ENCODE data around the gene AP2A2. TPM values are rescaled to one million over a fixed set of nuclear protein-coding genes. Genes with fewer than 3 reads are reported as not detected.

AP2A2 gene
- total RNA-seq, 2 experiments from 2014 or later = 36.3 to 52.2 TPM

DNA sequence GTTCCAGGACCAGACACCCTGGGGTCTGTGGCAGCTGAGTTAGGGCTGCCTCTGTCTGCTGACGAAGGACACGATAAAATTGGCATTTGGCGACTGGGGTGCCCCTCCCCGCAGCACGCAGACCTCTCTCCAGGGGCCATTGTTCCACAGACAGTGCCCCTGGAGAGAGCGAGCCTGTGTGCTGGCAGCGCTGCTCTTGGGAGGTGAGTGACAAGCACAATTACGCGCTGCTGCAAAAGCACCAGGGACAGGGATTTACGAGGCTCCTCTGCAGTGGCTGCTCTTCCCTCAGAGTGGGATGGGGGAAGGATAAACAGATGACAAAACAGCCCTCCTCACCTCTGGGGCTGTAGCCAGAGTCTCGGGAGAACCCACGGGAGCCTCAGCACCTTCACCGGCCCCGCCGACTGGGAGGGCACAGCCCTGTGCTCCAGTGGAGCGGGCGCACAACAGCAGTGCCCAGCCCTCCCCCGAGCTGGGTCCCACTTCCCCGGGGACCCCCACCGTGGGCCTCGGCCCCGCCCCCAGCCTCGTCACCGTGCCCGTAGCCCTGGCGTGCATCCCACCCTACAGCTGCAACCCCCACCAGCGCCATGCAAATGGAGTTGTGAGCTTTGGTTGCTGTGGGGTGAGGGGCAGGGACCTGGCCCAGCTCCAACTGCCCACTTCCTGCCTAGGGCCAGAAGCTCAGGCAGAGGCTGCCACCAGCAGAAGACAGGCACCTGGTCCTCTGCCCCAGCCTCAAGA is 34.7 kb upstream of the AP2A2 start:
- Mint-ChIP-seq H3K4me3 (no peak overlapping the region), H3K27me3 (no peaks in the 10 kb centered on the region), H3K27ac (no peak overlapping the region), H3K36me3 (peaks cover 2% of the 10 kb centered on the region), H3K4me1 (no peaks in the 10 kb centered on the region), H3K9me3 (ENCODE audit: low read depth) (no peaks in the 10 kb centered on the region)
- ATAC-seq = no peak
- no peak for DNase-seq
- CTCF ChIA-PET = interaction anchor here (1.9 kb wide), 1 partner anchor 43 kb away, joined by 5 read pairs; no protein-coding TSS in a partner anchor

DNA sequence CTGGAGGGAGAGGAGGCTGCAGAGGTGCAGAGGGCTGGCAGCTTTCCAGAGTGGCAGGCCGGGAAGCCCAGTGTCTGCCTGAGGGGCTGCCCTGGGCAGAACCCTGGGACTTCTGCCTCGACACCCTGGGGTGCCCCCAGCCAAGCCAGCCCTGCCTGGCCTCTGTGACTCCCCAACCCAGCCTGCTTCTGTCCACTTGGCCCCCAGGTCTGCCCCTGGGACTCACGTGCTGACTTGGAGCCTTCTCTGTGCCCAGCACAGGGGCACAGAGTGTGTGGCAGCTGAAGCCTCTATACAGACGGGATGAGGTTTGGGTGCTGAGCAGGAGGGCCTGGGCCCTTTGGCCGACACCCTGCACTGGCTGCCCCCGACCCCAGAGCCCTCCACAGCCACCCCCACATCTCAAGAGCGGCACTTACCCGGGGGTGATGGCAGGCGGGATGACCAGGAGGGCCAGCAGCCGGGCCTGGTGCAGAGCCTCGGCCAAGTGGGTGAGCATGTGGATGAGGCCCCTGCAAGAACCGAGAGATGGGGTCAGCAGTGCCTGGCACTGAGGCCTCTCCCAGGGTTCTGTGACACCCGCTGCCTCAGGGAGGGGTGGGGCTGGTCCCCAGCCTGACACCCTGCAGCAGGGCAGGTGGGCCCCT is 32.5 kb upstream of the AP2A2 start:
- H3K27ac Mint-ChIP-seq = no peak overlapping the region
- ATAC-seq (no peak), DNase-seq (no peak)
- H3K4me1 Mint-ChIP-seq = no peaks in the 10 kb centered on the region
- H3K9me3 Mint-ChIP-seq (ENCODE audit: low read depth) = no peaks in the 10 kb centered on the region
- CTCF ChIA-PET = interaction anchor here (0.9 to 1.9 kb wide), 2 partner anchors 45 to 156 kb away, joined by 4 to 5 read pairs; no protein-coding TSS in a partner anchor
- H3K27me3 Mint-ChIP-seq = no peaks in the 10 kb centered on the region
- no peak overlapping the region for H3K4me3 Mint-ChIP-seq
- no peaks in the 10 kb centered on the region for H3K36me3 Mint-ChIP-seq

DNA sequence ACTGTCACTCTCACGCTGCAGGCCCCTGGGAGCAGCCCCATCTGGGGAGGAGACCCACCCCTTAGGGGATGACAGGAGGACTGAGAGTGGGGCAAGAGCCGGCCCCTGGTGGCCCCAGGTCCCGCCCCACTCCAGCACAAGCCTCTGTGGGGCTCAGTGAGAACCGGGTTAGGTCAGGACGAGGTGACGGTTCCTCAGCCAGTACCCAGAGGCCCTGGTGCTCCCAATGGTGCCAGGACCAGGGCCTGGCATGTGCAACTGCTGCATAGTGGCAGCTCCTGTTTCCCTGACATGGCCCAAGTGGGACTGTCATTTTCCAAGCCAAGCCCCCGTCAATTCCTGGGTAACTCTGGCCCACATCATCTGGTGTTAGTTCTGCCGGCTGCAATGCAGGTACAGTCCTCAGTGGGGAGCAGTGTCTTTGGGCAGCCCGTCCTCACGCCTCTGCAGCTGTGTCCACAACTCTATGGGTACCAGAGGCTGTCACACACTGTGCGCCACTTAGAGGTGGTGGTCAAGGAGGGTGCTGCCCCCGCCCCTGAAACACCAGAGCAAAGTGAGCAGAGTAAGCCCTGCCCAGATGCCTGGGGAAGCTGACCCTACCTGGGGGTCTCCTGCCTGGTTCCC is 31.0 kb upstream of the AP2A2 start:
- Mint-ChIP-seq H3K36me3 (no peaks in the 10 kb centered on the region), H3K4me3 (no peak overlapping the region), H3K27me3 (no peaks in the 10 kb centered on the region), H3K9me3 (ENCODE audit: low read depth) (no peaks in the 10 kb centered on the region), H3K27ac (no peak overlapping the region), H3K4me1 (no peaks in the 10 kb centered on the region)
- DNase-seq (no peak), ATAC-seq (no peak)
- CTCF ChIA-PET = no interaction called here

DNA sequence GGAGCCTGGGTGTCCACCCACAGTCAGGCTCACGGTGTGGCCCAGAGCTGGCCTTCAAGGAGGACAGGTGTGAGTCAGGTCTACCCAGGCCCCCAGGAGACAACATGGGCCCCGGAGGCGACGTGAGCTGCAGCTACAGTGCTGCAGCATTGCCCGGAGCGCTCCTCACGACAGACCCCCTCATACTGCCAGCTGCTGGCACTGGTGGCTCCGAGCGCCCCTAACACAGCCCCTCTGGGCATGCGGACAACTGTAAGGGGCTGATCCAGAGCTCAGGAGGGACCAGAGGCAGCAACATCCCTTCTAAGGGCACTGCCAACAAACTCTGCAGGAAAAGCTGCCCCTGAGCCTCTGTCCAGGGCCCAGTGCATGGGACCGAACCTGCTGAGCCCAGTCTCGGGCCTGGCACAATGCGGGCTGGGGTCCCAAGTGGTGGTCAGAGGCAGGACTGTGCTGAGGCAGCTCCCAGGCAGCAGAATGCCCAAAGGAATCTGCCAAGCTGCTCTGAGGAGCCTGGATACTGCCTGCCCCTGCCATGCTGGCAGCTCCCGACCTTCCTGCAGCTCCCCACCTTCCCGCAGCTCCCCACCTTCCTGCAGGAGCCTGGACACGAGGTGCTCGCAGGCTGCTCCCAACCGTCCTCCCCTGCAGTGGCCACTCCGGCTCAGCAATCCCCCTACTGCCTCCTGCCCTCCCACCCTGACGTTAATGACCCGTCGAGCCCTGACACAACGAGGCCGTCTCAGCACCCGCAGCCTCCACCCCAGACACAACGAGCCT is 30.1 kb upstream of the AP2A2 start:
- H3K27me3 Mint-ChIP-seq = no peaks in the 10 kb centered on the region
- no peak overlapping the region for H3K4me3 Mint-ChIP-seq
- CTCF ChIA-PET = no interaction called here
- no peak for ATAC-seq
- no peak overlapping the region for H3K27ac Mint-ChIP-seq
- H3K9me3 Mint-ChIP-seq (ENCODE audit: low read depth) = no peaks in the 10 kb centered on the region
- H3K4me1 Mint-ChIP-seq = no peaks in the 10 kb centered on the region
- no peak for DNase-seq
- peaks cover 1% of the 10 kb centered on the region for H3K36me3 Mint-ChIP-seq

DNA sequence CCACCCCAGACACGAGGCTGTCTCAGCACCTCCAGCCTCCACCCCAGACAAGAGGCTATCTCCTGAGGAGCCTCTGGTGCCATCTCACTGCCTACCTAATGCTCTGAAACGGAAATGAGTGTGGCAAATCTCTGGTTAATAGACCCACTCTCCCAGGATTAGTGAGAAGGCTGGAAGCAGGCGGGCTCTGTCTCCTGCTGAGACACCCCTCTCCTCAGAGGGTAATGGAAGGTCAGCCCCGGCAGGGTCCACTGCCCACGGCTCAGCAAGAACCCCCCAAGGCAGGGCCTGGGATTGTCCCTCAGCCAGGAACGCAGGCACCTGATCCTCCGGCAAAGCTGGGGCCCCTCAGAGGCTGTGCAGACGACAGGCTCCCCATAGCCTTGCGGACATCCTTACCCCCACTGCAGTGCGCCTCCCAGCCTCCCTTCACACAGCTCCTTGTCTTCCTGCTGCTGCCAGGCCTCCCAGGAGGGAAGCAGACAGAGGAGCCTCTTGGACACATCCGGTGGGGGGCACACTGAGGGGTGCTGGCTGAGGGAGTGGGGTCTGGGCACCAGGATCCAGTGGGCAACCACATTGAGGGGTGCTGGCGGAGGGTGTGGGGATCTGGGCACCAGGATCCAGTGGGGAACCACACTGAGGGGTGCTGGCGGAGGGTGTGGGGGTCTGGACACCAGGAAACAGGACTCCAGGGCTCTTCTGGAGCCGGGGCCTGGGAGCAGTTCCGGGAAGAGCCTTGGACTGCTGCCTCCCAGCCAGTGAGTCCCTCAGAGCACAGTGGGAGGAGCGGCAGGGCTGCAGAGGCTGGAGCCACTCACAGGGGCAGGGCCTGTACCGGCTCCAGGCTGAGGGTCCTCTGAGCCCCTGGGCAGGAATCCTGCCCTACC is 28.2 kb upstream of the AP2A2 start:
- CTCF ChIA-PET = interaction anchor here (0.6 kb wide), 1 partner anchor 28 kb away, joined by 3 read pairs; no protein-coding TSS in a partner anchor
- ATAC-seq = no peak
- no peaks in the 10 kb centered on the region for H3K4me1 Mint-ChIP-seq

DNA sequence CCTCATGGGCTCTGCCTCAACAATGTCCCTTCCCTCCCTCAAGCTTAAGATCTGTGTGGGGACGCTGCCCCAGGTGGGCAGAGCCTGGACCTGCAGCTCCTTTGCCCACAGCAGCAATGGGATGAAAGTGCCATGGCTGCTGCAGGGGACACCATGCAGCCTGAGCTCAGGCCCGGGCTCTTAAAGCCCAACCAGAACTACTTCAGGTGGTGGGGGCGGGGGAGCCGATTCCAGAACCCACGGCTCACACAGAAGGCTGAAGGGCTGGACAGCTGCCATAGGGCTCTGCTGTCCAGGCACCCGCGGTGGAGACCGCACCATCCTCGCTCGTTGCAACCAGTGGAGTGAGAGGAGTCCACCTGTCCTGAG is 27.5 kb upstream of the AP2A2 start:
- DNase-seq = no peak
- CTCF ChIA-PET = interaction anchor here (0.6 kb wide), 1 partner anchor 27 kb away, joined by 3 read pairs; no protein-coding TSS in a partner anchor
- Mint-ChIP-seq H3K4me1 (no peaks in the 10 kb centered on the region), H3K27ac (no peak overlapping the region), H3K9me3 (ENCODE audit: low read depth) (no peaks in the 10 kb centered on the region), H3K27me3 (no peaks in the 10 kb centered on the region), H3K36me3 (peaks cover 5% of the 10 kb centered on the region), H3K4me3 (no peak overlapping the region)
- ATAC-seq = no peak

More for the DNA sequence above, 28.2 kb upstream of the AP2A2 start:
- Mint-ChIP-seq H3K27me3 (no peaks in the 10 kb centered on the region), H3K36me3 (peaks cover 5% of the 10 kb centered on the region), H3K9me3 (ENCODE audit: low read depth) (no peaks in the 10 kb centered on the region), H3K27ac (no peak overlapping the region), H3K4me3 (no peak overlapping the region)
- no peak for DNase-seq

DNA sequence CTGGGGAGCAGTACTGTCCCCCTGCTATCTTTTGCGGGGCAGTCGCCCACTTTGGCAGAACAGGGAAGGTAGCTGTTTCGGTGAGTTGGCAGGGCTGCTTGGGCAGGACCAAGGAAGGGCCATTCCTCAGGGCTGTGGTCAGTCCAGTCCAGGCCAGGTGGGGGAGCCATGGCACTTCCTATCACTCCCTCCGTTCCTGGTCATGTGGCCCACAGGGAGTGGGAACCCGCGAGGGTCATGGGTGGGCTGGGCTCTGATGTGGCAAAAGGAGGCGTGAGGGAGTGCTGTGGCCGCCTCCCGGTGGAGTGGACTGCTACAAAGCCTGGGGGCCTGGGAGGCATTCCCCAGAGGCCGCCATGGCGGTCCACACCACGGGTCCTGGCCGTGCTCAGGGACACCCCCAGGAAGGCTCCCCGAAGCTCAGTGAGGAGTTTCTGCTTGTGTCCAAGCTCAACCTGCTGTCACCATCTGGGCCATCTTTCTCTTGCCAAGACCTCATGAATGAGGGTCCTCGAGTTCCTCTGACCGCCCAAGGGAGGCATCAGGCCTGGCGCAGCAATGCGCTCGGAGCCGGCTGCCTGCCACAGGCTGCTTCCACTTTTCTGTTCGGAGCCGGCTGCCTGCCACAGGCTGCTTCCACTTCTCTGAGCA is 27.0 kb upstream of the AP2A2 start:
- no peak for ATAC-seq
- Mint-ChIP-seq H3K27ac (no peak overlapping the region), H3K36me3 (peaks cover 5% of the 10 kb centered on the region), H3K9me3 (ENCODE audit: low read depth) (no peaks in the 10 kb centered on the region), H3K4me3 (no peak overlapping the region), H3K27me3 (no peaks in the 10 kb centered on the region), H3K4me1 (no peaks in the 10 kb centered on the region)
- DNase-seq = no peak
- CTCF ChIA-PET = no interaction called here

DNA sequence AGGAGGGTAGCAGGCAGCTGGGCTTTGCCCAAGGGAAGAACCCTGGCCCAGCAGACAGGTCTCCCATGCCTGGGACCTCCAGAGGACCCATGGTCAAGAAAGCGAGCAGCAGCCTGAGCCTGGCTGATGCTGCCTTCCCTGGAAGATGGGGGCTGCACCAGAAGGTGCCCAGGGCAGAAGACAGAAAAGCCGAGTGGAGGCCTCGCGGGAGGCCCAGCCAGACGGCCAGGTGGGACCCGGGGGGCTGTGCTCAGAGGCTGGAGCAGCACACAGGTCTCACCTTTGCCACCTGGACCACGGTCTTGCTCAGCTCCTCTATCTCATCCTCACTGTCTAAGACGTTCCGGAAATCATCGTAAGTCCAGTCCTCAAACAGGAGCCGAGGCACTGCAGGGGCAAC is 25.9 kb upstream of the AP2A2 start:
- ATAC-seq (no peak), DNase-seq (no peak)
- Mint-ChIP-seq H3K4me3 (no peak overlapping the region), H3K27me3 (no peaks in the 10 kb centered on the region), H3K4me1 (no peaks in the 10 kb centered on the region), H3K27ac (no peak overlapping the region), H3K9me3 (ENCODE audit: low read depth) (no peaks in the 10 kb centered on the region), H3K36me3 (peaks cover 11% of the 10 kb centered on the region)
- CTCF ChIA-PET = no interaction called here

DNA sequence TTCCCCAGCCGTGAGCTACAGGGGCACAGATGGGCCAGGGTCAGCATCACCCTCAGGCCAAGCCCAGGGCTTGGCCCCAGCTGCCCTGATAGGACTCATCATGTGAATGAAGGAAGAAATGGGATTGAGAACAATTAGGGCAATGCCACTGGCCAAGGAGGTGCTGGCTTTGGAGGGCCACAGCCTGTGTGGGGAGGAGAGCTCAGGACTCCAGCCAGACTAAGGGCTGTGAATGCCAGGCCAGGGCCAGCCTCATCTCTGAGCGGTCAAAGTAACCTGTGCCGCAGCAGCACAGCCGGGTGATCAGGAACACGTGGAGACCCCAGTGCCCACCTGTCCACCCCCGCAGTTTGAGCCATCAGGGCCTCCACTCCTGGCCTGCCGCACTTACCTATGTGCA is 25.1 kb upstream of the AP2A2 start:
- Mint-ChIP-seq H3K4me1 (no peaks in the 10 kb centered on the region), H3K27me3 (no peaks in the 10 kb centered on the region), H3K9me3 (ENCODE audit: low read depth) (no peaks in the 10 kb centered on the region), H3K36me3 (peaks cover 11% of the 10 kb centered on the region), H3K4me3 (no peak overlapping the region), H3K27ac (no peak overlapping the region)
- ATAC-seq (no peak), DNase-seq (no peak)
- CTCF ChIA-PET = no interaction called here

DNA sequence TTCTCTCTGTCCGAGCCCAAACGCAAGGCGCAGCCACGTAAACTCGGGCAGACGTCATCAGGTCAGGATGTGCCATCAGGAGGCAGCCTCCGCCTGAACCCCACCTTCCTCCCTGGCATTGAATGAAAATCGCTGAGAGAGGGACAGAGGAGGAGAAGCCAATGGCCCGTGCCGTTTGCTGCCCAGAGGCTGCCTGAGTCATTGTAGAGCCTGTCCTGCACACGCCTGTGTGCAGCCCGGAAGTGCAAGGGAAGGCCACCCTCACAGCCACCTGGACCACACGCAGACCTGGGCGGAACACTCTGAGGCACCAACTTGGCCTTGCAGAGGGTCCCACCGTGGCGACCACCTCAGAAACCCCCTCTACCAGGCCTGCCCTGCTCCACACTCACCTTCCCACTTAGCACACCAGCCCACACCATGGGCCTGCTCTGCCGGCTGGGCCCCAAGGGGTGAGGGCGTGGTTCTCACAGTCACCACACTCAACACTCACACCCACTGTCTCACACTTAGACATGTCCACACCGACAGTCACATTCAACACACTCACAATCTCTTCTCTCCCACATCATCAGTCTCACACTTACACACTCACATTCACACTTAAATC is 24.1 kb upstream of the AP2A2 start:
- no peak overlapping the region for H3K4me3 Mint-ChIP-seq
- no peak for ATAC-seq
- no peaks in the 10 kb centered on the region for H3K9me3 Mint-ChIP-seq (ENCODE audit: low read depth)
- peaks cover 13% of the 10 kb centered on the region for H3K36me3 Mint-ChIP-seq
- CTCF ChIA-PET = no interaction called here
- H3K27me3 Mint-ChIP-seq = no peaks in the 10 kb centered on the region
- H3K27ac Mint-ChIP-seq = no peak overlapping the region
- DNase-seq = no peak
- H3K4me1 Mint-ChIP-seq = no peaks in the 10 kb centered on the region

DNA sequence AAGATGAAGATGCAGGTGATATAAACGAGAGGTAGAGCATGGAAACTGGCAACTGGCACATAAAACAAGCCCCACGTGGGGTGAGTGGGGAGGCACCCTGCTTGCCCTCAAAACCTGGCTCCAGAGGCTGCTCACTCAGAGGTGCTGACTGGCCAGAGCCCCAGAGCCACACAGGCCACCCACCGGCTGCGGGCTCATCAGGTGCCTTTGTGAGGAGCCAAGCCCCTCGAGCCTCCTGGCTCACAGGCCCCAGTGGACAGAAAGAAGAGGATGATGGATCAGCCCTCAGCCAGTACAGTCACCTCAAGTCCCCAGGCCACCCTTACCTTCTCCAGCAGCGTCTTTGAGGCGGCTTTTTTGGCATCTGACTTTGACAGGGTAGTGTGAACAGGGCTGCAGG is 21.3 kb upstream of the AP2A2 start:
- H3K9me3 Mint-ChIP-seq (ENCODE audit: low read depth) = no peaks in the 10 kb centered on the region
- H3K27ac Mint-ChIP-seq = no peak overlapping the region
- H3K36me3 Mint-ChIP-seq = peaks cover 13% of the 10 kb centered on the region
- no peaks in the 10 kb centered on the region for H3K27me3 Mint-ChIP-seq
- no peak overlapping the region for H3K4me3 Mint-ChIP-seq
- peaks cover 11% of the 10 kb centered on the region for H3K4me1 Mint-ChIP-seq
- DNase-seq (no peak), ATAC-seq (no peak)
- CTCF ChIA-PET = no interaction called here

DNA sequence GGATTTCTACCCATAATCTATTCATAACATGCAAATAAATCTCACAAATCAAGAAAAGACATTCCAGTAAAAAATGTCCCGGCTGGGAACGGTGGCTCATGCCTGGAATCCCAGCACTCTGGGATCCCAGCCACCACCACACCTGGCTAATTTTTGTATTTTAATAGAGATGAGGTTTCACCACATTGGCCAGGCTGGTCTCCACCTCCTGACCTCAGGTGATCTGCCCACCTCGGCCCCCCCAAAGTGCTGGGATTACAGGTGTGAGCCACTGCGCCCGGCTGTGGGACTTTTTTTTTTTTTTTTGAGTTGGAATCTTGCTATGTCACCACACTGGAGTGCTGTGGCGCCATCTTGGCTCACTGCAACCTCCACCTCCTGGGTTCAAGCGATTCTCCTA is 19.7 kb upstream of the AP2A2 start:
- Mint-ChIP-seq H3K4me1 (peaks cover 16% of the 10 kb centered on the region), H3K36me3 (peaks cover 12% of the 10 kb centered on the region), H3K9me3 (ENCODE audit: low read depth) (no peaks in the 10 kb centered on the region), H3K4me3 (no peak overlapping the region), H3K27me3 (no peaks in the 10 kb centered on the region), H3K27ac (no peak overlapping the region)
- DNase-seq (no peak), ATAC-seq (no peak)
- CTCF ChIA-PET = no interaction called here

Measured in activated CD8-positive, alpha-beta memory T cell treated with anti-CD3 and anti-CD28 coated beads, Interleukin-2, amount 10 ng/mL, durations not matched to agents 7 days and 5 days (primary cell).